SK-N-SH treated with all-trans-retinoic acid at 6 μM for 48 hours (cell line): ENCODE results near the gene SMARCD2.

Source experiments
- ESRRG ChIP-seq: fragments of 250-450 bp; sonication (Bioruptor Pico); IDR thresholded peaks from 2 replicates; pipeline ENCODE4 v1.6.1; 2021; ENCODE audit warnings: mild to moderate bottlenecking
- GLIS3 ChIP-seq: fragments of 250-450 bp; sonication (Bioruptor Pico); IDR thresholded peaks from 2 replicates; pipeline ENCODE4 v1.5.0; 2020; ENCODE audit warnings: mild to moderate bottlenecking, moderate library complexity
- PPARA ChIP-seq: fragments of 250-450 bp; sonication (Bioruptor Pico); IDR thresholded peaks from 2 replicates; pipeline ENCODE4 v1.5.0; 2020; ENCODE audit warnings: mild to moderate bottlenecking, borderline replicate concordance
- RARB ChIP-seq: fragments of 250-450 bp; sonication (Bioruptor Pico); IDR thresholded peaks from 2 replicates; pipeline ENCODE4 v1.8.0; 2021; ENCODE audit warnings: mild to moderate bottlenecking, moderate library complexity
- TOX ChIP-seq: fragments of 250-450 bp; sonication (Bioruptor Pico); IDR thresholded peaks from 2 replicates; pipeline ENCODE4 v1.8.0; 2021; ENCODE audit warnings: mild to moderate bottlenecking, moderate library complexity, borderline replicate concordance
- ZC3H10 ChIP-seq: fragments of 250-450 bp; sonication (Bioruptor Pico); IDR thresholded peaks from 2 replicates; pipeline ENCODE4 v1.5.1; 2021; ENCODE audit warnings: mild to moderate bottlenecking, moderate library complexity
- ZNF565 ChIP-seq: fragments of 450-650 bp; formaldehyde crosslinking; conservative IDR thresholded peaks from 2 replicates; pipeline ENCODE4 v1.5.0; 2020; ENCODE audit warnings: low read depth, mild to moderate bottlenecking, moderate library complexity

DNA sequence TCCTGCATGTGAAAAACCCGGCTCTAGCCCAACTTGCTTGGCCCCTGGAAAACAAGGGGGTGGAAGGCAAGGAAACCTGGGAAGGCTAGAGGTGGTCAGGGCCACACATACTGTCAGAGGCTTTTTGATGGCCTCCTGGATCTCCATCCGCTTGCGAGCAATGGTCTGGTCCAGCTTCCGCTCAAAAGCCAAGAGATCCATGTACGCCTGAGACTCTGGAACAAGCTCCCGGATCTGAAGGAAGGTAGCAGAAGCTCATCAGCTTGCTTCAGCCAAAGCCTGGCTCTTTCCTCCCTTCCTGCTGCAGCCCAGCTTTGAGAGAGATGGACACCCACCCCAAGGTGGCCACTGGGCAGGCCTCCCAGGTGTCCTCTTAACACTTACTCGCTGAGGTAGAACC, 5.7 kb downstream of the SMARCD2 start:
- TF ChIP-seq GLIS3 (no peak), ZNF565 (CRISPR knock-in tag) (no peak), PPARA (CRISPR knock-in tag) (no peak), ZC3H10 (no peak), TOX (CRISPR knock-in tag) (no peak), RARB (no peak), ESRRG (no peak)
